Urothelium cell line (cell line): ENCODE data around the gene PRKAR1B.
"Not testable (repeated sequence)": the region's sequence is repeated elsewhere in the genome, so short reads cannot be mapped to it uniquely, and the experiment has no call there.

Experiments used
- DNase-seq: peaks from one replicate; pipeline ENCODE4 v3.0.0; 2011; ENCODE audit warnings: low spot score, mixed read lengths
- FAIRE-seq: peaks from 2 replicates; lab custom pipeline; 2011; peaks lifted over from hg19 to GRCh38; lab: Jason Lieb, UNC

The PRKAR1B gene

DNA sequence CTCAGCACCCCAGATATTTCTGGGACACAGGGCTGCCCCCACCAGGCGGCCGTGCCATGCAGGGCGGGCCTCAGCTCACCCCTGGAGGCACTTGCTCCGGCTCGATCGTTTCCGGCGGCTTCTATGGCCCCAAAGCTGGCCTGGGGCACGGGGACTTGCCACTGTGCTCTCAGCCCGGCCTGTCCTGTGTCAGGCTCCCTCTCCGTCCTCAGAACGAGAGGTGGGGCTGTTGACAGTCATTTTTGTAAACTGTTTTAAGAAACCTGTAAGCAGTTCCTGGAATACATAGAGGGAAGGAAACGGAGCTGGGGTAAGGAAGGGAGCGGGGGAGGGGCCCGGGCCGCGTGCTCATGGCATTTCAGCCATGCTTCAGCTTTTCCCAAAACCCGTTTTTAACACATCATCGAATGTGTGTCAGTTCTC is 30.7 kb upstream of the PRKAR1B start:
- FAIRE-seq (no peak), DNase-seq (no peak)

DNA sequence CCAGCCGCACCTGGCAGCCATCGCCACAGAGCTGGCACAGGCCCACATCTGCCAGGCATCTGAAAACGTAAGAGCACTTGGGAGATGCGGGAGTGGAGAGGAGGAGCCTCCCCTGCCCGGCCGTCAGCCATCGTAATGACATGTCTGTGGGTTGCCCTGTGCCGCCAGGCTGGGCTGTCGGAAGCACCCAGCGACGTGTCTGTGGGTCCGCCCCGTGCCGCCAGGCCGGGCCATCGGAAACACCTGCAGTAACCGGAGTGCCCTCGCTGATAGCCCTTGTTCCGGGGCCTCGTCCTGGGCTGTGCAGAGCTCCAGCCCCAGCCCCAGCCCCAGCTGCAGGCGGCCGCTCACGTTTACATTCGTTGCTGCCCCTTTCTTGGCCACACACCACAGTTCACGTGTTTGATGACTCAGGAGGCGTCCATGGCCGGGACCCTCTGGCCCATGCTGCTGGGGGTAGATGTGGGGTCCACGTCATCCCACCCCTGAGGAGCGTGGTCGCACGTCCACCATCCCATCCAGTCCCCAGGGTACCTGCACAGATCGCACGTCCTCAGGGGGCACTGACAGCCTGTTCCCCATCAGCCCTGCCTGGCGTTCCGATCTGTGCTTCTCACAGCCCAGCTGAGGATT is 30.0 kb upstream of the PRKAR1B start:
- FAIRE-seq: peak; percentile 40

DNA sequence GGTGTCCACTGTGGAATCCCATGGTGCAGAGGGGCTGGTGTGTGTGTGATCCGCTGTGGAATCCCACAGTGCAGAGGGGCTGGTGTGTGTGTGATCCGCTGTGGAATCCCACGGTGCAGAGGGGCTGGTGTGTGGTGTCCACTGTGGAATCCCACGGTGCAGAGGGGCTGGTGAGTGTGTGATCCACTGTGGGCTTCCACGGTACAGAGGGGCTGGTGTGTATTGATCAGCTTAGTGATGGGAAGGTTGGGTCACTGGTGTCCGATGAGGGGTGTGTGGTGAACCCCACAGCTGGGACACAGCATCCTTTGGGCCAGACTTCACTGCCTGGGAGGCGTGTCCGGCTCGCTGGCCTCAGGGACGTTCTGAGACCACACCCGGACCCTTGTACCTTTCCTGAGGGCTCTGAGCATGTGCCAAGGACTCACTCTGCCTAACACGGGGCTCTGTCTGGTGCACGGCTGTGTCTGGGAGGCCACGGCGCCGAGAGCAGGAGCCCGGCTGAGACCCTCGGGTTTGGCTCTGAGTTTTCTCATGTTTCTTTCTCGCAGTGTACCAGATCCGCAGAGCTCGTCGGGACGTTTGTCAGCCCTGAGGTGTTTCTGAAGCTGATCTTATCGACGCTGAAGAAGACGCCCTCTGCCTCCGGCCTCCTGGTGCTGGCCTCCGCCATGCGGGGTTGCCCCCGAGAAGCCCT is 29.3 kb upstream of the PRKAR1B start:
- FAIRE-seq (peak; percentile 67), DNase-seq (no peak)

More for the DNA sequence above, 30.0 kb upstream of the PRKAR1B start:
- no peak for DNase-seq

GRCh38 chr7:755413-755805 is 28.3 kb upstream of the PRKAR1B start:
- DNase-seq (no peak), FAIRE-seq (no peak)

GRCh38 chr7:754531-755412 is 27.7 kb upstream of the PRKAR1B start:
- DNase-seq (no peak), FAIRE-seq (no peak)

GRCh38 chr7:753190-753589 is 26.1 kb upstream of the PRKAR1B start:
- DNase-seq (no peak), FAIRE-seq (no peak)

DNA sequence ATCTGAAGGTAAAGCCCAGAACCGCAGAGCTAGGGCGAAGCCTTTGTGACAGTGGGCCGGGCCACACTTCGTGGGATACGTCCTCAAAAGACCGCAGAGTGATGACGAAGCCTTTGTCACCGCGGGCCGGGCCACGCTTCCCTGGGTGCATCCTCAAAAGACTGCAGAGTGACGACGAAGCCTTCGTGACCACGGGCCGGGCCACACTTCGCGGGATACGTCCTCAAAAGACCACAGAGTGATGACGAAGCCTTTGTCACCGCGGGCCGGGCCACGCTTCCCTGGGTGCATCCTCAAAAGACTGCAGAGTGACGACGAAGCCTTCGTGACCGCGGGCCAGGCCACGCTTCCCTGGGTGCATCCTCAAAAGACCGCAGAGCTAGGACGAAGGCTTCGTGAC is 25.2 kb upstream of the PRKAR1B start:
- DNase-seq: not testable (repeated sequence)
- FAIRE-seq: peak; percentile 97

DNA sequence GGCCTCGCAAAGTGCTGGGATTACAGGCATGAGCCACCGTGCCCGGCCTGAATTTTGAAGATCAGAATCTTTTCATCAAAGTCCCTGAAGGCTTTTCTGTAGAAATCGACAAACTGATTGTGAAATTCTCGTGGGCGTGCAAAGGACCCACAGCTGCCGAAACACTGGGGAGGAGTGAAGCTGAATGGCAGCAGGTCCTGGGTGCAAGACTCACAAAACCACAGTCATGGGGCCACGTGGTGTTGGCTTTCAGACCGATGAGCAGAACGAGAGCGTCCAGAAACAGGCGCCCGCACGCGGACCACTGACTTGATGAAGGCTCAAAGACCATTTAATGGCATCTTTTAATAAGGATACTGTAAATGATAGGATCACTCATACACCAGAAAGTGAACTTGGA is 24.7 kb upstream of the PRKAR1B start:
- no peak for DNase-seq
- no peak for FAIRE-seq

DNA sequence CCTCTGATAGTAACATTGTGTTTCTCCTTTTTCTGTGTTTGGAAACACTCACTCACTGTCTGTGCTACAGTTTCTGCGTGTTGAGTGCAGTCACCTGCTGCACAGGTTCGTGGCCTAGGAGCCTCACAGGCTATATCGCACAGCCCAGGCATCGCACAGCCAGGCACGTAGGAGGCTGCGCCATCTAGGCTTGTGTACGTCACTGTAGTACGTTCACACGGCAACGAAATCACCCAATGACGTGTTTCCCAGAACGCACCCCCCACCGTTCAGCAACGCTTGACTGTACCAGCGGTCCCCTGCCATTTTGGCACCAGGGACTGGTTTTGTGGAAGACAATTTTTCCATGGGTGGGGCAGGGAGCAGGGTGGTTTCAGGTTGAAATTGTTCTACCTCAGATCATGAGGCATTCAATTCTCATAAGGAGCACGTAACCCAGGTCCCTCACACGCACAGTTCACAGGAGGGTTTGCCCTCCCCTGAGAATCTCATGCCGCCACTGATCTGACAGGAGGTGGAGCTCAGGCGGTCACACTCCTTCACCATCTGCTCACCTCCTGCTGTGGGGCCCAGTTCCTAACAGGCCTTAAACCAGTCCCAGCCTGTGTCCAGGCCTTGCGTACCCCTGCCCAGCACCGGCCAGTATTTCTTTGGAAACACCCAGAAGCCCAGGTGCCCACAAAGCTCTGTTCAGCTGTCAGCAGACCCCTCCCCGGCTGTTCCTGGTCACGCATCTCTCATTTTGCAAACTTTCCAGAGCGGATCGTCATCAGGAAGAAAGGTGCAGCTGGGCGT is 23.2 kb upstream of the PRKAR1B start:
- no peak for DNase-seq
- FAIRE-seq: peak; percentile 55

DNA sequence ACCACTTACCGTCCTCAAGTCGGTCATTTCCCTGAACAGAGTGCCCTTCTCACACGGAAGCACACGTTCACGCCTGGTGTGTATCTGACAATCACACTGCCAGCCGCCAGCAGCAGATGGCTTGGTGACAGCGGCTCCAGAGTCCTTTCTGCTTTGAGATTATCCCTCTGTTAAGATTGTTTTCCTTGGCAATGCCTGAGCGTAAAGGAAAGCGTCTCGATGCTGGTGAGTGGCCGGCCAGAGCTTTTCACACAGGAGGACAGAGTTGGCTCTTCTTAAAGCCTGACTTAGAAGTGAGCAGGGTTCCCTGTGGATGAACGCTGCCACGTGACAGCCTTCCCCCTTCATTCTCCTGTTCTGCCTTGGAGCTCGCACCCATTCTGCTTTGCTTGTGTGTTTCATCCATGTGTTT is 22.1 kb upstream of the PRKAR1B start:
- FAIRE-seq (no peak), DNase-seq (no peak)

GRCh38 chr7:748446-748845 is 21.4 kb upstream of the PRKAR1B start:
- FAIRE-seq: peak; percentile 23

DNA sequence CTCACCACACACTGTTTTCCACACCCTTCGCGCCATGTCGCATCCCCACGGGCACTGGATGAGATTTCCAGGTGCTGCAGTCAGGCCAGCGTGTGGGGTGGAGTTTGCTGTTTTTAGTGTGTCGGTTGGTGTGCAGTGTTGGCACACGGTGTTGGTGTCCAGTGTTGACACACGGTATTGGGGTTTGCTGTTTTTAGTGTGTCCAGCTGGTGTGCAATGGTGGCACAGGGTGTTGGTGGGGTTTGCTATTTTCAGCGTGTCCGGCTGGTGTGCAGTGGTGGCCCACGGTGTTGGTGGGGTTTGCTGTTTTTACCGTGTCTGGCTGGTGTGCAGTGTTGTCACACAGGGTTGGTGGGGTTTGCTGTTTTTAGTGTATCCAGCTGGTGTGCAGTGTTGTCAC is 20.1 kb upstream of the PRKAR1B start:
- DNase-seq (no peak), FAIRE-seq (peak; percentile 82)

More at GRCh38 chr7:748446-748845, 21.4 kb upstream of the PRKAR1B start:
- no peak for DNase-seq

GRCh38 chr7:746155-747061 is 19.3 kb upstream of the PRKAR1B start:
- FAIRE-seq (no peak), DNase-seq (no peak)

DNA sequence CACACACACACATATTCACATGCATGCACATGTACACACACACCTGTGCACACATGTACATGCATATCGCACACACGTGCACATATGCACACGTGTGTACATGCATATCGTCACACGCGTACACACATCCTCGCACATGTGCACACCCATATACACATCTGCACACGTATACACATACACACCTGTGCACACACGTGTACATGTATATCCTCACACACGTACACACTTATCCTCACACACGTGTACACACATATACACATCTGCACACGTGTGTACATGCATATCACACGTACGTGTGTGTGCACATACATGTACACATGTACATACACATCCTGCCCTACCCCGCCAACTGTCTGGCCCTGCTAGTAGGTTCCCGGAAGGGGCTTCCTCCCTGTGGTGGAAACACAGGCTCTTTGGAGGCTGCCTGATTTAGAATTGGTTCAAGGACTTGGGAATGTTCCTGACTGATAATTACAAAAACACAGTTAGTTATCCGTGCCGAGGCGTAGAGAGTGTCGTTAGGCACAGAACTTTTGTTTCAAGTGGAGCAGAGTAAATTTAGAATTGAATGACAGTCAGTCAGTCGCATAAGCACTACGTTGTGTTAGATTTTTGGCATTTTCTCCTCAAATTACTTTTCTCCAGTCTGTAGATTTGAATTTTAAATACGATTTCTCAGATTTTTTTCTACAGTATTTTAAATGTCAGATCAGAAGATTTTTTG is 18.5 kb upstream of the PRKAR1B start:
- FAIRE-seq (peak; percentile 99), DNase-seq (no peak)

DNA sequence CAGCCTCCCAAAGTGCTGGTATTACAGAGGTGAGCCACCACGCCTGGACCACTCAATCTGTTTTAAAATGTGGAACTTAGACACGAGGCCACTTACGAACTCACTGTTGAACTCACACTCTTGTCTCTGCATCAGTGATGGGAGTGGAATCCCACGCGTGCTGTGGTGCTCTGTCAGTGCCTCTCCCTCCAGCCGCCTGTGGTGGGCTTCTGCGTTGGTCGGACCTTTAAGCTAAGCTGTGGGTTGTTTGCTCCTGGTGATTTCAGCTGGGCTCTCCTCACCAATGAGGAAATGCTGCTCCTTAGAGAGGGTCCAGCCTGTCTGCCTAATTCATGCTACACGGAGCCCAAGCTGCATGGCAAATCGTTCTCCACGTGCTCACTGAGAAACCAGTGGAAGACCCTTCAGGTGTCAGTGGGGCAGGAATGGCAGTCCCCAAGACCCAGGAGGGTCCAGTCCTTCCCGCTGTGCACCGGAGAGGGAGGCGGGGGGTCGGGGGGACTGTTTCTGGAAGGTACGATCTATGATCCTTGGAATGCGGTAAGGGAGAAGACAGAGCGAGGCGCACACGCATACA is 17.9 kb upstream of the PRKAR1B start:
- FAIRE-seq: no peak

GRCh38 chr7:744128-744520 is 17.0 kb upstream of the PRKAR1B start:
- not testable (repeated sequence) for DNase-seq, FAIRE-seq

More for the DNA sequence above, 17.9 kb upstream of the PRKAR1B start:
- no peak for DNase-seq

DNA sequence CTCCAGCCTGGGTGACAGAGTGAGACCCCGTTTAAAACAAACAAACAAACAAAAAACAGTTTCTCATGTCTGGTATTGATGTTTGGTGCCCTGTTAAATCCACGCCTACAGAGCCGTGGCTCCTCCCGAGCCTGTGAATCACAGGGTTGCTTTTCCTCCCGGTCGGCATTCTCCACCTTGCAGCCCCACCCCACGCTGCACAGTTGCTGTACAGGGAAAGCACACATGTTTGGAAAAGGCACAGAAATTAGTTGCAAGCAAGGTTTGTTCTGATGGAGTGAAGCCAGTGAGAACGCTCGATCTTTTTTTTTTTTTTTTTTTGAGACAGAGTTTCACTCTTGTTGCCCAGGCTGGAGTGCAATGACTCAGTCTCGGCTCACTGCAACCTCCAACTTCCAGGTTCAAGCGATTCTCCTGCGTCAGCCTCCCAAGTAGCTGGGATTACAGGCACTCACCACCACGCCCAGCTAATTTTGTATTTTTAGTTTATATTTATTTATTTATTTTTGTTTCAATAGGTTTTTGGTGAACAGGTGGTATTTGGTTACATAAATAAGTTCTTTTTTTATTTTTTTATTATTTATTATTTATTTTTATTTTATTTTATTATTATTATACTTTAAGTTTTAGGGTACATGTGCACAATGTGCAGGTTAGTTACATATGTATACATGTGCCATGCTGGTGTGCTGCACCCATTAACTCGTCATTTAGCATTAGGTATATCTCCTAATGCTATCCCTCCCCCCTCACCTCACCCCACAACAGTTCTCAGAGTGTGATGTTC is 16.5 kb upstream of the PRKAR1B start:
- FAIRE-seq, DNase-seq: not testable (repeated sequence)

DNA sequence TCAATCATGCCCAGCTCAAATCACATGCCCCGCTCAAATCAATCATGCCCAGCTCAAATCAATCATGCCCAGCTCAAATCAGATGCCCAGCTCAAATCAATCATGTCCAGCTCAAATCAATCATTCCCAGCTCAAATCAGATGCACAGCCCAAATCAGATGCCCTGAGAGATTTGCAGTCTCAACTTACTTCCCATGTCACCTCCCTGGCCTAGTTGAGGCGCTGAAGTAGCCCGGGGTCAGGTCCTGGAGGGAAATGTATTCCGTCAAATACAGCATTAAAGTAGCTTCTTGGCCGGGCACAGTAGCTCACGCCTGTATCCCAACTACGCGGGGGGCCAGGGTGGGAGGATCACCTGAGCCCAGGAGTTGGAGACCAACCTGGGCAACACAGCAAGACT is 15.7 kb upstream of the PRKAR1B start:
- DNase-seq (no peak), FAIRE-seq (no peak)
